Common myeloid progenitor, CD34-positive (primary cell): ENCODE results near the gene IDH2. TPM values are rescaled to one million over a fixed set of nuclear protein-coding genes. Genes with fewer than 3 reads are reported as not detected.
"Not testable (repeated sequence)": the region's sequence is repeated elsewhere in the genome, so short reads cannot be mapped to it uniquely, and the experiment has no call there.

Experiments used
- CTCF ChIA-PET: fragments of 350-600 bp; sonication (Branson Sonifier 250); formaldehyde crosslinking; loops from one replicate; lab custom pipeline; 2021; ENCODE audit warnings: antibody characterized with exemption; lab: Charles Lee
- POLR2A ChIA-PET: fragments of 350-600 bp; sonication (Branson Sonifier 250); formaldehyde crosslinking; loops from one replicate; lab custom pipeline; 2021; ENCODE audit warnings: antibody characterized with exemption; lab: Charles Lee
- DNase-seq, 3 donors: peaks; one replicate each; pipeline versions ENCODE4 v3.0.0 to v3.0.0-alpha.2; 2013
- H3K27ac ChIP-seq, 2 experiments: 1 replicate in 1 of 2; 2 replicates in 1 of 2; pipeline ENCODE4 v1.7.0; 2013; ENCODE audit warnings: inconsistent platforms in 2 of 2, low read length in 2 of 2, mild to moderate bottlenecking in 2 of 2, low read depth in 1 of 2, moderate library complexity in 1 of 2; ENCODE audit not compliant: severe bottlenecking in 2 of 2, insufficient read depth in 1 of 2, poor library complexity in 1 of 2
- H3K27me3 ChIP-seq, 5 experiments: replicated peaks in 2 of 5; 1 replicate in 3 of 5; 2 replicates in 2 of 5; pipeline versions ENCODE4 v1.6.1 to v1.7.0; 2013; ENCODE audit warnings: low read length in 4 of 5, mild to moderate bottlenecking in 2 of 5, moderate library complexity in 2 of 5, inconsistent platforms in 1 of 5; ENCODE audit not compliant: insufficient read depth in 5 of 5, control insufficient read depth in 4 of 5
- H3K36me3 ChIP-seq, 4 experiments: 1 replicate in 2 of 4; 2 replicates in 2 of 4; pipeline versions ENCODE4 v1.6.1 to v1.7.0; 2013; ENCODE audit warnings: low read length in 3 of 4, control low read depth in 1 of 4, mild to moderate bottlenecking in 1 of 4; ENCODE audit not compliant: control insufficient read depth in 4 of 4, insufficient read depth in 4 of 4
- H3K4me1 ChIP-seq, 4 experiments: 1 replicate in 3 of 4; 2 replicates in 1 of 4; pipeline versions ENCODE4 v1.6.1 to v1.7.1; 2013; ENCODE audit warnings: low read length in 3 of 4, mild to moderate bottlenecking in 3 of 4, control low read depth in 1 of 4, inconsistent platforms in 1 of 4, moderate library complexity in 1 of 4; ENCODE audit not compliant: control insufficient read depth in 4 of 4, insufficient read depth in 4 of 4; ENCODE audit errors: control extremely low read depth in 1 of 4
- H3K4me3 ChIP-seq, 7 experiments: 1 replicate in 4 of 7; 2 replicates in 3 of 7; pipeline versions ENCODE4 v1.5.1 to v1.7.0; 2013; ENCODE audit warnings: mild to moderate bottlenecking in 7 of 7, low read length in 6 of 7, moderate library complexity in 6 of 7, inconsistent platforms in 2 of 7, low read depth in 2 of 7, control low read depth in 1 of 7; ENCODE audit not compliant: insufficient read depth in 4 of 7, control insufficient read depth in 1 of 7; ENCODE audit errors: extremely low read depth in 1 of 7
- H3K9me3 ChIP-seq, 5 experiments: 1 replicate in 4 of 5; 2 replicates in 1 of 5; pipeline versions ENCODE4 v1.6.1 to v1.7.1; 2013; ENCODE audit warnings: low read length in 4 of 5, mild to moderate bottlenecking in 2 of 5, inconsistent platforms in 1 of 5, low read depth in 1 of 5, moderate library complexity in 1 of 5; ENCODE audit not compliant: control insufficient read depth in 4 of 5, insufficient read depth in 2 of 5; ENCODE audit errors: control extremely low read depth in 1 of 5
- WGBS: methylation state at CpG from one replicate; pipeline ENCODE4 v1.1.5; 2013; ENCODE audit not compliant: insufficient coverage; 5-methylcytosine and 5-hydroxymethylcytosine counted together
- polyA plus RNA-seq: library from polyadenylated mRNA; unstranded; fragments of 120-200 nt; gene quantifications from one replicate; pipeline ENCODE4 v1.2.1, GENCODE V29; 2013

IDH2 gene
- polyA plus RNA-seq = 108 TPM

GRCh38 chr15:90101969-90102890 lies at the start of gene IDH2:
Gene IDH2 (minus strand): TSS chr15:90102468. CDS start chr15:90102390, 78 bp downstream.
- POLR2A ChIA-PET = interaction anchor here (0.6 to 1.2 kb wide), 3 partner anchors 14 to 552 kb away, joined by 3 to 5 read pairs (median 3); no protein-coding TSS in a partner anchor
- Histone ChIP-seq H3K9me3 (no peaks in the 10 kb centered on the region), H3K4me1 (peaks cover 13 to 50% (median 48%) of the 10 kb centered on the region in 4 experiments), H3K4me3 (peak within 1 kb of the TSS; percentile 76 to 90 (median 83)), H3K27ac (peak within 1 kb of the TSS; percentile 68 to 83), H3K27me3 (peaks cover 0 to 2% (median 0%) of the 10 kb centered on the region in 5 experiments), H3K36me3 (peaks cover 0 to 3% (median under 1%) of the 10 kb centered on the region in 4 experiments)
- 0% methylated on average over 86 of the region's 104 CpGs for WGBS
- peak; percentile 66 to 84 (median 79) for DNase-seq
- CTCF ChIA-PET = interaction anchor here (0.6 to 4.0 kb wide), 7 partner anchors 15 to 287 kb away, joined by 3 to 23 read pairs (median 3); partner anchors contain the start of gene ANPEP

GRCh38 chr15:90150551-90150950 lies 48.3 kb upstream of the IDH2 start:
- H3K4me3 ChIP-seq, H3K27ac ChIP-seq, H3K36me3 ChIP-seq, POLR2A ChIA-PET, H3K9me3 ChIP-seq, H3K27me3 ChIP-seq, H3K4me1 ChIP-seq, DNase-seq: not testable (repeated sequence)
- CTCF ChIA-PET = interaction anchor here (1.0 to 4.0 kb wide), 5 partner anchors 8 to 71 kb away, joined by 3 to 17 read pairs (median 6); no protein-coding TSS in a partner anchor
- WGBS = 89% methylated on average over 6 of the region's 10 CpGs

- H3K27ac ChIP-seq = no peak overlapping the region
- peaks cover 0 to 4% (median 0%) of the 10 kb centered on the region in 4 experiments for H3K4me1 ChIP-seq
- H3K4me3 ChIP-seq = no peak overlapping the region
- no peaks in the 10 kb centered on the region for H3K36me3 ChIP-seq
- ChIA-PET CTCF (interaction anchor here (0.9 to 1.1 kb wide), 3 partner anchors 20 to 71 kb away, joined by 3 read pairs; no protein-coding TSS in a partner anchor), POLR2A (no interaction called here)
- H3K9me3 ChIP-seq = no peaks in the 10 kb centered on the region
- WGBS = 96% methylated on average over 14 of the region's 14 CpGs
- DNase-seq = no peak
- no peaks in the 10 kb centered on the region for H3K27me3 ChIP-seq
Measured at GRCh38 chr15:90149609-90150340, 47.5 kb upstream of the IDH2 start.

GRCh38 chr15:90146198-90146761 lies 44.0 kb upstream of the IDH2 start:
- not testable (repeated sequence) for H3K9me3 ChIP-seq, H3K27me3 ChIP-seq, H3K36me3 ChIP-seq, H3K4me3 ChIP-seq, DNase-seq, H3K27ac ChIP-seq
- POLR2A ChIA-PET = interaction anchor here (0.5 kb wide), 1 partner anchor 68 kb away, joined by 4 read pairs; no protein-coding TSS in a partner anchor
- WGBS = 80% methylated on average over 1 of the region's 7 CpGs
- peaks cover 0 to 14% (median 5%) of the 10 kb centered on the region in 4 experiments for H3K4me1 ChIP-seq
- CTCF ChIA-PET = interaction anchor here (0.7 to 1.6 kb wide), 3 partner anchors 20 to 87 kb away, joined by 3 read pairs; partner anchors contain the start of genes CIB1 and GDPGP1

GRCh38 chr15:90145761-90146160 lies 43.5 kb upstream of the IDH2 start:
- Histone ChIP-seq H3K36me3 (no peaks in the 10 kb centered on the region), H3K27ac (no peak overlapping the region), H3K9me3 (no peaks in the 10 kb centered on the region), H3K27me3 (no peaks in the 10 kb centered on the region), H3K4me3 (no peak overlapping the region), H3K4me1 (peaks cover 0 to 14% (median 5%) of the 10 kb centered on the region in 4 experiments)
- CTCF ChIA-PET = interaction anchor here (1.2 to 1.9 kb wide), 3 partner anchors 20 to 88 kb away, joined by 3 to 5 read pairs (median 3); partner anchors contain the start of genes CIB1 and GDPGP1
- DNase-seq = no peak
- POLR2A ChIA-PET = interaction anchor here (0.5 kb wide), 1 partner anchor 68 kb away, joined by 4 read pairs; no protein-coding TSS in a partner anchor
- WGBS = 98% methylated on average over 4 of the region's 4 CpGs

- no peaks in the 10 kb centered on the region for H3K9me3 ChIP-seq
- no peaks in the 10 kb centered on the region for H3K27me3 ChIP-seq
- no peak for DNase-seq
- no peaks in the 10 kb centered on the region for H3K36me3 ChIP-seq
- WGBS = 100% methylated on average over 6 of the region's 9 CpGs
- peaks cover 0 to 14% (median 5%) of the 10 kb centered on the region in 4 experiments for H3K4me1 ChIP-seq
- H3K4me3 ChIP-seq = no peak overlapping the region
- ChIA-PET CTCF (interaction anchor here (1.2 to 1.9 kb wide), 2 partner anchors 72 to 88 kb away, joined by 3 to 5 read pairs; partner anchors contain the start of genes CIB1 and GDPGP1), POLR2A (no interaction called here)
- H3K27ac ChIP-seq = no peak overlapping the region
Measured at GRCh38 chr15:90145259-90145658, 43.0 kb upstream of the IDH2 start.
